Ramos (cell line): ENCODE results near the gene HNRNPAB.
"Not testable (repeated sequence)": the region's sequence is repeated elsewhere in the genome, so short reads cannot be mapped to it uniquely, and the experiment has no call there.

ENCODE experiments used
- in situ Hi-C: fragments of 300-500 bp; cut with MboI; formaldehyde crosslinking; loops from one replicate; pipeline ENCODE4 v1.14.3; 2022; ENCODE audit warnings: low sequenced_read_pairs; ENCODE audit not compliant: unreplicated experiment

Gene HNRNPAB

GRCh38 chr5:178196281-178196812, 8.0 kb upstream of the HNRNPAB start:
- in situ Hi-C loops, result no loop called here

DNA sequence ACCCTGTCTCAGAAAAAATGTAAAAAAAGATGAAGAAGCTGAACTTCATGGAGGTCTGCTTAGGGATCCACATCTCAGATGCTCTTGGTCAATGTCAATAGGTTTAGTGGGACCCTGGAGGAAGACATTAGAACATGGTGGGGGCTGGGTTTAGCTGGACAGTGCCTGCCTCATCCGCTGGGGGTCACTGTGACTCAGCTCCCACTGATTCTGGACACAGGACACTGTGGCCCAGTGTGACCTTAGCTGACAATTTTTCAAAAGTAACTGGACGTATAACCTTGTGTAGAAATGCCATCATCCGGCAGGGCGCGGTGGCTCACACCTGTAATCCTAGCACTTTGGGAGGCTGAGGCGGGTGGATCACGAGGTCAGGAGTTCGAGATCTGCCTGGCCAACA, 7.3 kb upstream of the HNRNPAB start:
- in situ Hi-C loops, result no loop called here

GRCh38 chr5:178198151-178198550, 6.2 kb upstream of the HNRNPAB start:
- in situ Hi-C loops, result not testable (repeated sequence)

- in situ Hi-C loops, result no loop called here
These were observed 5.6 kb upstream of the HNRNPAB start for GRCh38 chr5:178198706-178199105.

- in situ Hi-C loops, result no loop called here
These were observed 4.5 kb upstream of the HNRNPAB start for GRCh38 chr5:178199581-178200434.

DNA sequence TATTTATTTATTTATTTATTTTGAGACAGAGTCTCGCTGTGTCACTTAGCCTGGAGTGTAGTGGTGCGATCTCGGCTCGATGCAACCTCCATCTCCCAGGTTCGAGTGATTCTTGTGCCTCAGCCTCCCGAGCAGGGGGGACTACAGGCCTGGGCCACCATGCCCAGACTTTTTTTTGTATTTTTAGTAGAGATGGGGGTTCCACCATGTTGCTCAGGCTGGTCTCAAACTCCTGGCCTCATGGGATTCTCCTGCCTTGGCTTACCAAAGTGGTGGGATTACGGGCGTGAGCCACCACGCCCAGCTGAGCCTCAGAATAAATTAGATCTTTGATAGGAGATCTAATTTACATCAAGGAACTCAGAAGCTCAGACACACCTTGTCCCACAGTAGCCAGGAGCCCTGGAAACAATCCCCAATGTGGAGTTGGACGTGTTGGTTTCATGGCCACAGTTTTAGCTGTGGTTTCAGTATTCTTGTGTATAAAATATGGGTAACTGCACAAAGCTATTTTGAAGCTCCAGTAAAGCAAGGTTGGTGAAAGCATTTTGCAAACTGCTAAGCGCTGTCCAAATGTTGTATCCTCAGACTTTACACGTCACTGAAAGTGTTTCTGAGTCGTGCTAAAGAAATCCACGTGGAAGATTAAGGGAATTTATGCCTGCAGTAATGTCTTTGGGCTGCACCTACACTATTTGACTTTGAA, 3.0 kb upstream of the HNRNPAB start:
- in situ Hi-C loops, result no loop called here

DNA sequence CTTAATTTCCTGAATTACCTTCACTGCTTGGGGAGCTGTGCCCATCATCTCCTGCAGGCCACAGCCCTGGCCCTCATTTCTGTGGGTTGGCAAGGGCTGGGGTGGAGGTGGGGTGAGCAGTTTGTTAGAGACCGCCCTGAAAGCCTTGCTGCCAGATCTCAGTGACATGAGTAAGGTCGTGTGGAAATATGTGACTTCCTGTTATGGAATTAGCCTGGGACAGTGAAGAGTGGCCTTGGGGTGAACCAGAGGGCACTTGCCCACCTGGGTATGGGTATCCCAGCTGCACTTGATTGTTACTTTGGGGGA, 2.5 kb upstream of the HNRNPAB start:
- in situ Hi-C loops, result no loop called here

DNA sequence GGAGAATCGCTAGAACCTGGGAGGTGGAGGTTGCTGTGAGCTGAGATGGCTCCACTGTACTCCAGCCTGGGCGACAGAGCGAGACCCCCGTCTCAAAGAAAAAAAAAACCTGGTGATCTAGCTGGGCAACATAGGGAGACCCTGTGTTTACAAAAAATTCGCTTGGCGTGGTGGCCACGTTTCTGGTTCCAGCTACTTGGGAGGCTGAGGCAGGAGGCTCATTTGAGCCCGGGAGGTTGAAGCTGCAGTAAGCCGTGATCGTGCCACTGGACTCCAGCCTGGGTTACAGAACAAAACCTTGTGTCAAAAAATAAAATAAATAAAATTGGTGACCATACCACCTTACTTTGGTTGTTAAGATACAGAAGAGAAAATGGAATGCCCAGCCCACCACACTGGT, 1.8 kb upstream of the HNRNPAB start:
- in situ Hi-C loops, result no loop called here

DNA sequence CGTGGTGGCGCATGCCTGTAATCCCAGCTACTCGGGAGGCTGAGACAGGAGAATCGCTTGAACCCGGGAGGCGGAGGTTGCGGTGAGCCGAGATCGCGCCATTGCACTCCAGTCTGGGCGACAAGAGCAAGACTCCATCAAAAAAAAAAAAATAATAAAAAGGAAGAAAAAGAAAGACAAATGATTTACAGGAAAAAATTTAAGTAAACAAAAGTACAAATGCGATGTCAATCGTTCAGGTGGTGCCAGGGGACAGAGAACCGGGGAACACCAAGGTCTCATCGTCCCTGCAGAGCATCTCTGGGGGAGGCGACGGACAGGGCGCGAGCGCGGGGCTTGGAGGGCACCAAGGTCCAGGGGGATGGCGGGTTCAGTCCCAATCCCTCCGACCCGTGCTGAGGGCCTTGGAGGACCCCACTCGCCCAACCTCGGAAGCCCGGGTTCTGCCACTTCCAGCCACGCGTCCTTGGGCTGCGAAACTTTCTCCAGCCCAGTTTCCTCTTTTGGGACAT, 607 bp upstream of the HNRNPAB start:
- in situ Hi-C loops, result no loop called here

DNA sequence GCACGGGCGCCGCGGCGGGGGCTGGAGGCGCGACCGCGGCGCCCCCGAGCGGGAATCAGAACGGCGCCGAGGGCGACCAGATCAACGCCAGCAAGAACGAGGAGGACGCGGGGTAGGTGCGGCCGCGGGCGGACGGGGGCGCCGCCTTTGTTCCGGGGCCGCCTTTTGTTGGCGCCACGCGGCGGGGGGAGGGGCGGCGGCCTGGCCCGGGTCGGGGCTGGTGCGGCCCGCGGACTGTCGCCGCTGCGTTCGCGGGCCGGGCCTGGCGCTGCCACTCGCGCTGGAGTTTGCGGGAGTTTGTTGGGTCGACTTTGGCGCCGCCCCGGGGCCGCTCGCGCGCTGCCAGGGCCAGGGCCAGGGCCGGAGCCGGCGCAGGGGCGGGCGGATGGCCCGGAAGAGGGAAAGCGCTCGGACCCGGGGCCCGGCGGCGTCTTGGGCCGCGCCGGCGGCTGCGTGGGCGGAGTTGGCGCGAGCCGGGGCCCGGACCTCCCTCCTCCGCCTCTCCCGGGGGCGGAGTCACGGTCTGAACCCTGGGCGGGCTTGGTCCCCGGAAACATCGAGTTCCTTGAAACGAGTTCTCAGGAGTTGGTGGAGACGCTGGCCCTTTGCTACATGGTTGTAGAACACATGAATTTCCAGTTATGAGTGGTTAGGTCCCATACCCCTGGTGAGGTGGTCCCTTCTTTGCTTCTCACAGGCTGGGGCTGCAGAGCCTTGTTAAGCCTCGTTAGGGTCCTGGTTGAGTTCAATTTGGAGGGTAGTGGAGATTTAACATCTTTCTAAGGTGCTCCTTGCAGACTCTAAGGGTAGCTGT, 809 bp downstream of the HNRNPAB start:
- in situ Hi-C loops, result no loop called here

DNA sequence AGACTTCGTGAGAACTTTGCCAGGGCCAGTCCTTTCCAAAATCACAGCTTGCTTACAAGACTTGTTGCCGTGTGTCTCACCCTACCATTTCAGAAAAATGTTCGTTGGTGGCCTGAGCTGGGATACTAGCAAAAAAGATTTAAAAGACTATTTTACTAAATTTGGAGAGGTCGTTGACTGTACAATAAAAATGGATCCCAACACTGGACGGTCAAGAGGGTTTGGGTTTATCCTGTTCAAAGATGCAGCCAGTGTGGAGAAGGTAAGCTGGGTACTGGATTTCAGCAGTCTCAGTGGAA, 1.4 kb downstream of the HNRNPAB start:
- in situ Hi-C loops, result no loop called here

- in situ Hi-C loops, result no loop called here
These were observed 2.1 kb downstream of the HNRNPAB start for GRCh38 chr5:178206166-178207101.

- in situ Hi-C loops, result no loop called here
These were observed 3.0 kb downstream of the HNRNPAB start for GRCh38 chr5:178207183-178207916.

GRCh38 chr5:178207917-178208280, 3.6 kb downstream of the HNRNPAB start:
- in situ Hi-C loops, result no loop called here

- in situ Hi-C loops, result no loop called here
These were observed 4.4 kb downstream of the HNRNPAB start for GRCh38 chr5:178208540-178209227.

GRCh38 chr5:178209334-178210072, 5.2 kb downstream of the HNRNPAB start:
- in situ Hi-C loops, result no loop called here

DNA sequence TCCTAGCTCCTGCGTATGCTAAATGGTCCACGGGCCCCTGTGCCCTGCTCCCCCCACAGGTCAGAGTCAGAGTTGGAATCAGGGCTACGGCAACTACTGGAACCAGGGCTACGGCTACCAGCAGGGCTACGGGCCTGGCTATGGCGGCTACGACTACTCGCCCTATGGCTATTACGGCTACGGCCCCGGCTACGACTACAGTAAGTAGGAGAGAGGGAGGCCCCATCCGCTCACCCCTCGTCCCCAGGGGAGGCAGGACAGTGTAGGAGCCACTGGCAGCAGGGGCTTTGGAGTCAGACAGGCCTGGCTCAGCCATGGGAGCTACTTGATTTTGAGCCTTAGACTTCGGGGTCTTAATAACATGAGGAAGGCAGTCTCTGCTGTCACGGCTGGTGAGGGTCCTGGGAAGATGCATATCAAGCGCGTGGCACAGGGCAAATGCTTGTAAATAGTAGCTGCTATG, 5.8 kb downstream of the HNRNPAB start:
- in situ Hi-C loops, result no loop called here

DNA sequence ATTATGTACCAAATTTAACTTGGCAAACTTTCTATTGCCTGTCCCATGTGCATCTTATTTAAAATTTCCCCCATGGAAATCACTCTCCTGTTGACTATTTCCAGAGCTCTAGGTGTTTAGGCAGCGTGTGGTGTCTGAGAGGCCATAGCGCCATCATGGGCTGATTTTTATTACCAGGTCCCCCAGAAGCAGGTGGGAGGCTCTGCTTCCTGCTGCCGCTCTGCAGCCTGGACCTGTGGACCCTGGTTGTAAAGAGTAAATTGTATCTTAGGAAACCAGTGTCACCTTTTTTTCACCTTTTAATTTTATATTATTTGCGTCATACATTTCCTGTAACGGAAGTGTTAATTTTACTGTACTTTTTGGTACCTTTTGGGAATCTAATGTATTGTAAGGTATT, 6.4 kb downstream of the HNRNPAB start:
- in situ Hi-C loops, result no loop called here
